Endothelial cell (in vitro differentiated cells): ENCODE data around the gene PXDN. TPM values are rescaled to one million over a fixed set of nuclear protein-coding genes. Genes with fewer than 3 reads are reported as not detected.
A peak's percentile ranks its signal among the peaks of the same experiment; 100 is the strongest.

Experiments
- DNase-seq: peaks from one replicate; pipeline ENCODE4 v3.0.0; 2021; ENCODE audit warnings: low spot score
- H3K27ac Mint-ChIP-seq: one replicate; pipeline ENCODE4 v1.8.0; 2021; ENCODE audit warnings: mixed read lengths, inconsistent platforms; ENCODE audit not compliant: unreplicated experiment
- H3K27me3 Mint-ChIP-seq: one replicate; pipeline ENCODE4 v1.8.0; 2021; ENCODE audit warnings: mild to moderate bottlenecking, moderate library complexity, mixed read lengths, inconsistent platforms; ENCODE audit not compliant: unreplicated experiment
- H3K36me3 Mint-ChIP-seq: one replicate; pipeline ENCODE4 v1.8.0; 2021; ENCODE audit warnings: mild to moderate bottlenecking, low read depth, mixed read lengths, inconsistent platforms; ENCODE audit not compliant: unreplicated experiment
- H3K4me1 Mint-ChIP-seq: one replicate; pipeline ENCODE4 v1.8.0; 2021; ENCODE audit warnings: mild to moderate bottlenecking, mixed read lengths, inconsistent platforms; ENCODE audit not compliant: unreplicated experiment
- H3K4me3 Mint-ChIP-seq: one replicate; pipeline ENCODE4 v1.8.0; 2021; ENCODE audit warnings: mild to moderate bottlenecking, mixed read lengths, inconsistent platforms; ENCODE audit not compliant: unreplicated experiment
- H3K9me3 Mint-ChIP-seq: one replicate; pipeline ENCODE4 v1.8.0; 2021; ENCODE audit warnings: mixed read lengths, inconsistent platforms; ENCODE audit not compliant: unreplicated experiment
- CTCF ChIP-seq: fragments of 200-600 bp; sonication (generic); IDR thresholded peaks from one replicate; pipeline ENCODE4 v1.5.0; 2021; ENCODE audit warnings: antibody characterized with exemption; ENCODE audit not compliant: unreplicated experiment
- total RNA-seq: library from RNA; stranded (reverse); fragmentation: NEBNext Ultra II Directional; extraction: Animal tissue kit (Norgen Biotek cat#: 25700); gene quantifications from one replicate; pipeline ENCODE4 v1.2.1, GENCODE V29; 2021; ENCODE audit not compliant: unreplicated experiment

PXDN gene
- total RNA-seq, 1 donor from 2014 or later, result 521 TPM

- Mint-ChIP-seq H3K4me1 (no peaks in the 10 kb centered on the region), H3K27me3 (peaks cover 18% of the 10 kb centered on the region), H3K9me3 (no peaks in the 10 kb centered on the region), H3K36me3 (peaks cover 51% of the 10 kb centered on the region), H3K4me3 (peak overlapping the region; percentile 57), H3K27ac (peak overlapping the region; percentile 68)
- DNase-seq, result no peak
- no peak for TF ChIP-seq CTCF
Observed at GRCh38 chr2:1677821-1678165, 66.5 kb downstream of the PXDN start.

GRCh38 chr2:1676913-1677820 is 67.1 kb downstream of the PXDN start:
- Mint-ChIP-seq H3K27ac (no peak overlapping the region), H3K27me3 (peaks cover 18% of the 10 kb centered on the region), H3K4me1 (no peaks in the 10 kb centered on the region), H3K36me3 (peaks cover 49% of the 10 kb centered on the region), H3K9me3 (no peaks in the 10 kb centered on the region), H3K4me3 (no peak overlapping the region)
- no peak for TF ChIP-seq CTCF
- DNase-seq, result no peak

- Mint-ChIP-seq H3K27ac (no peak overlapping the region), H3K36me3 (peaks cover 45% of the 10 kb centered on the region), H3K4me3 (no peak overlapping the region), H3K9me3 (no peaks in the 10 kb centered on the region), H3K27me3 (peaks cover 17% of the 10 kb centered on the region), H3K4me1 (no peaks in the 10 kb centered on the region)
- no peak for TF ChIP-seq CTCF
- DNase-seq, result no peak
Observed at GRCh38 chr2:1676091-1676912, 68.0 kb downstream of the PXDN start.

GRCh38 chr2:1675633-1676032 is 68.7 kb downstream of the PXDN start:
- no peak for DNase-seq
- peaks cover 13% of the 10 kb centered on the region for H3K27me3 Mint-ChIP-seq
- no peaks in the 10 kb centered on the region for H3K9me3 Mint-ChIP-seq
- no peak overlapping the region for H3K27ac Mint-ChIP-seq
- peak overlapping the region; percentile 67 for H3K4me3 Mint-ChIP-seq
- H3K36me3 Mint-ChIP-seq, result peaks cover 40% of the 10 kb centered on the region
- peaks cover 5% of the 10 kb centered on the region for H3K4me1 Mint-ChIP-seq
- TF ChIP-seq CTCF, result no peak
